ENCODE measurements around the gene PLEKHG4.

PLEKHG4 gene

GRCh38 chr16:67287960-67288359, 8.6 kb downstream of the PLEKHG4 start:
- no peak for DNase-seq

- DNase-seq, result no peak
Observed at GRCh38 chr16:67291461-67291860, 12.1 kb downstream of the PLEKHG4 start.

DNA sequence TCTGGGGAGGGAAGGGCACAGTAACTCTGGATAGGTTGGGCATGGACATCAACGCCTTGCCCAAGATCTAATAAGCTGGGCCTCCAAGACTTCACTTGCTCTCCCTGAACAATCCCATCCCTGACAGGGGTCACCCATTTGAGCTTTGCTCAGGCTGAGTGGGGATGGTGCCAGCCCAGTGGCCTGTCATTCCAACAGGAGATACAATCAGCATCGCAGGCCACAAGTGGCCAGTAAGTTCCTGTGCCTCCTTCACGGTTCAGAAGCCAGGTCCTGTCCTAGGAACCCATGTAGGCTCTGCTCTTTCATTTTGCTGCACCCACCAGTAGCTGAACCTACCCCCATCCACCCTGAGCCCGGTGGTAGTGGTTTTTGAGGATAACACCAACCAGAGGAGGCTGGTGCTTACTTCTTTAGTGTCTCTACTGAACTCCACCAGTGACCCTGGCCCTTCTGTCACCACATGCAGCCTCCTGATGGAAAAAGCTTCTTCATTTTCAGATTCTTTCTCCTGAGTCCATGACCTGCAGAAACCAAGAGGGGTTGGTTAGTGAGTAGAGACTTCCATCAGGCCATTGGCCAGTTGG, 14.9 kb downstream of the PLEKHG4 start:
- no peak for DNase-seq

DNA sequence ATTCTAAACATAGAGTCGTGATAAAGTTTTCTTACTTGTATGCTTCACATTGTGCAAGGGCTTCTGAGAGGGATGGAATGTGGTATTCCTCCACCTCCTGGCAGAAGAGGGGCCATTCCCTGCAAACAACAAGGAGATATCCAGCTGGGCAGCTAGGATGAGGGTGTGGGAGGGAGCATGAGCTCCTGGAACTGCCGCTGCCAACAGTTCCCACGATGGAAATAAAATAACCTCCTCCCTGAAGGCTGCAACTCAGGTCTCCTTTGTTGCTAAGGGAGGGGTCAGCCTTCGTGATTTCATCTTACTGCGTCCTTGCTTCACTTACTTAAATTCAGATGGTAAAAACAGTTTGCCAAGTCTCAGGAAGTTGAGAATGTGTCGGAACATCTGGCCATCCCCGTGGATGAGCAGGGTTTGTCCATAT, 15.6 kb downstream of the PLEKHG4 start:
- no peak for DNase-seq

DNA sequence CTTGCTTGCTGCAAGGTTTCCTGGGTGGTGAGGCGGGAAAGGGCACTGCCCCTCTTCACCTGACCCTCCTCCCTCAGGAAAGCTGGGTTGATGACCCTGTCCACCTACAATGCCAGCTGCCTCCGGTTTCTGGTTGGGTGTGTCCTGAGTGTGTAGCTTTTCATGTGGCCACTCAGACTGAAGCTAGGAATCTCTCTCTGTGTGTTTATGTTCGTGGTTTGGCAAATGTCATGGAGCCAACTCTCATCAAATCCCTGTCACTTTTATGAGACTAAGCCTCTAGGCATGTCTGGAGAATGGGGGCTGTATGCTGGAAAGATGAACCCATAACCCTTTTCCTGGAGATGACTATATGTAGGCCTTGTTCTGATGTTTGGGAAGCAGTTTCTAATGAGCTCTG, 17.1 kb downstream of the PLEKHG4 start:
- DNase-seq, result no peak

DNA sequence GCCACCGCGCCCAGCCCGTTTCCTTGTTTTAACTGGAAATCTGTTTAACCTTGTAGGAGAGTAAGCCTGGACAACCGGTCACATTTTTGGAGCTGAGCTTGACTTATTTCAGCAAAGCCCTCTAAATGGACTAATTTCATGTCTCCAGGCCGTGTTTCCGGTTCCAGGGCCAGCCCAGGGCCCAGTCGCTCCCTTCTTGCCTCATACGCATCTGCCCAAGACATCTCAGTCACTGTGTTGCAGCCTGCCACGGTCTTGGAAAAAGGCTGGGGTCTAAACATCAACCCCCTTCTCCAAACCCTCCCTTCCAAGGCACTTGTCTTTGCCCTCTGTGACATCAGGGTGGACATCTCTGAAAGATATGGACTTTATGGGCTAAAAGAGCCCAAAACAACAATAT, 18.9 kb downstream of the PLEKHG4 start:
- DNase-seq, result no peak

- DNase-seq, result no peak
Observed at GRCh38 chr16:67299269-67299668, 19.9 kb downstream of the PLEKHG4 start.

GRCh38 chr16:67301080-67301782, 21.9 kb downstream of the PLEKHG4 start:
- no peak for DNase-seq

DNA sequence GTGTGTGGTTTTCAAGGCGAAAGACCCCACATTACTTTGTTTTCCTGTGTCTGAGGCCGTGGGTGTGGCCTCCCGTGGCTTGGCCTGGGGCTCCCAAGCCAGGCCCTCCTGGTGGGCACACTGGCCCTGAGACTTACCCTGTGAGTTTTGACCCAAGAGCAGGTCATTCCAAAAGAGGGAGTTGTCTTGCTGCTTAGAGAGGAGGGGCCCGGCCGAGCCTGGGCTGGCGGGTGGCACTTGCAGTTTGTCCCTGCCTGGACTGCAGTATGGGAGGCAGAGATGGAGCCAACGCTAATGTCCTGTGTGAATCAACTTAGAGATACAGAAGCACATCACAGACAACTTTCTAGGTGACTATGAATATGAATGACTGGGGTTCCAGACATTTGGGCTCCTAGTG, 22.7 kb downstream of the PLEKHG4 start:
- DNase-seq, result no peak

DNA sequence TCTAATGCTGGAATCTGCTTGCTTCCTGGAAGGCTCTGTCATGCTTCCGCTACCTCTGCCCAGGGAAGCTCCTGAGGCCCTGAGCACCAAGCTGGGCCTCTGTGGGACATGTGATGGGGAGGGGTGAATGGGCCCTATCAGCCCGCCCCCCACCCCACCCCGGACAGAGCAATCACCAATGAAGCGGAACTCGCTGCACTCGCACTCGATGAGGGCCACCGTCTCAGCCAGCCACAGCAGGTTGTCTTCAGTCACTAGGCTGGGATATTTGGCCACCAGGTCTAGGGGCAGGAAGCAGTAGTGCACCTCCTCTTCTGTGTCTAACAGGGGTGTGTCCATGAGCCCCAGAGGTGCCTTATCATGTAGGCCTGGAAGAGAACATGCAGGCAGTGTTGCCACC, 23.6 kb downstream of the PLEKHG4 start:
- DNase-seq, result no peak

DNA sequence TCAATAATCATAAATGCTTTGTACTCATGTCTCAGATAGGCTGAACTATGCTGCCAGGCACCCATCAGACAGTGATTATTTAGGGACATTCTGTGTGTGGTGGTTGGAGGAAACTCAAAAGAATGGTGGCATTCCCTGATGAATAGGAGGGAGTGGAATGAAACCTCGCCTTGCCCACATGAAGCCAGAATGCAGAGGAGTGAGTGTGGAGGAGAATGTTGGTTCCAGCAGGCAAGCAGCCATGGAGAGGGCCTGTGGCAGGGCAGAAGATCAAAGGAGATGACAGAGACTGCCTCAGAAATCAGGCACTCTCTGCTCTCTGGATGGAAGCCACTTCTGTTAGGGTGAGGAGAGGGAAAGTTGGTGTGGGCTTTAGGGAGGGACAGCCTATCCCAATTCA, 24.7 kb downstream of the PLEKHG4 start:
- no peak for DNase-seq

- no peak for DNase-seq
Observed at GRCh38 chr16:67305216-67306071, 26.1 kb downstream of the PLEKHG4 start.

DNA sequence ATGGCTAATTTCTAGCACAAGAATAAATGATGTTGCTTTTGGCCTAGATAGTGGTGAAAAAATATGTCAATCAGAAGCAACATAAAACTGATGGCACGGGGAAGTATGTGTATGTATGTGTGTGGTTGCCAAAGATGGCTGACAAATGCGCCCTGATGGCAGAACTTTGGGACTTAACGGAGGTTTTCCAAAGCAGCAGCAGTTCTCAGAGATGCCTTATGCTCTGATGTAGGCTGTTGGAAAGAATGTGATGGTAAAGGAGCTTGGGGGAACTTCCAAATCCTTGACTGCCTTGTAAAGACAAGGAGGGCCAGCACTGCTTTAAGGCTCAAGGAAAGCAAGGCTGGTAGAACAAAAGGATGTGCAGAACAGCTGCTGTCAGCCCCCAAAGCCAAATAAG, 31.2 kb downstream of the PLEKHG4 start:
- no peak for DNase-seq

DNA sequence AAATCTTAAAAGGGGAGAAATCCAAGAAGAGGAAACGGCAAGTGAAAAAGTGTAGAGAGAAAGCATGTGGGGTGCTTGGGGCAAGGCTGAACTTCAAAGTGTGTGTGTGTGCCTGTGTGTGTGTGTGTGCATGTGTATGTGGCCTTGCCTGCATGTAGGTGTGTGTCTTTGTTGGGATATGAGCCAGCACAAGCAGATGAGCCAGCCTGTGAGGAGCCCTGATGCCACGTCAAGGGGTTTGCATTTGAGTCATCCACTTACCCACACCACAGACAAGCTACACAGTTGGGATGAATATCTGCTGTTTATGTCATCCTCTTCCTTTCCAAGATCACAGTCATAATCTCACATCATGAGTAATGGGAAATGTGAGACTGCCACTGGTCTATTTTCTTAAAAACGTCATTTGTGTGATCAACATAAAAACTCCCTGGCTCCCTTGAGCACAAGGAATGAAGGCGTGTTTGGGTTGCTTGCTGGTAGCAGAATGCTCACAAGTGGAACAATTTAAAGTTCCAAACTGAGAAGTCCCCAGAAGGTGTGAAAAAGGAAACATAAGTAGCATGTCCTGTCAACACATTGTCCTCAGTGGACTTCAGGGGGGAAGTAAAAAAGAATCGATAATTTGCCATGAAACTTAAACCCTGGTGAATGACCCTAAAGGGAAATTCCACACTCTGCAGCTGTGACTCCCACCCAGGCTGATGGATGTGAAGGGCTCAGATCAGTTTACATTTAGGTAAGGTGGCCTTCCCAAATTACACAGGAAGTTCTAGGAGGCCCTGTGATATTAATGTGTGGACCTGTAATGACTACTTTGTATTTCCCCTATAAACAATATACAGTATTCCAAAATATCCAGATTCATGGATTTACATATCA, 32.5 kb downstream of the PLEKHG4 start:
- DNase-seq, result no peak

DNA sequence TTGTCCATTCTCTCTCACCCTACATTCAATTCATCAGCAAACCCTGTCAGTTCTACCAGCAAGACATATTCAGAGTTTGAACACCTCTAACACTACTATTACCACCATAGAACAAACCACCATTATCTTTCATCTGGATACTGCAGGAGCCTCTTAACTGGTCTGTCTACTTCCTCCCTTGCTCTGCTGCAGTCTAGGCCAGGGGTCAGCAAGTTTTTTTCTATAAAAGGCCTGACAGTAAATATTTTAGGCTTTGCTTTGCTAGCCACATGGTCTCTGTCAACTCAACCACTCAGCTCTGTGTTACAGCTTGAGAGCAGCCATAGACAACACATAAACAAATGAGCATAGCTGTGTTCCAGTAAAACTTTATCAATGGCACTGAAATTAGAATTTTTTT, 33.4 kb downstream of the PLEKHG4 start:
- no peak for DNase-seq

DNA sequence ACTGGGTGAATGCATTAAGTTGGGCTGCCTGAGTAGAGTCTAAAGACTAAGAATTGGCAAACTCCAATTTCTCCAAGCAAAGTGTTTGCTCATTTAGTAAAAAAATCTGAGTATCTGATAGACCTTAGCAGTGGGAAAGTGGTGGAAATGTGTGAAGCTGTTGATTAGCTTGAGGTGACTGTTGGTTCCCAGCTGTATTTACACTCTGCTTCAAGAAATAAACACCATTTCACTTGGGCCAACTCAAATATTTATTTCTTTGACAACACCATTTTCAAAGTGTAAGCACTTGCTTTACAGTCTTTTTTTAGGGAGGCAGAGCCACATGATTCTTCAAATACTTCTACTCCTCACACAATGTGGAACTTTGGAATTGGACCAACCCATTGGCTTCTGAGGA, 38.5 kb downstream of the PLEKHG4 start:
- DNase-seq, result no peak

- no peak for DNase-seq
Observed at GRCh38 chr16:67326115-67326471, 46.8 kb downstream of the PLEKHG4 start.

DNA sequence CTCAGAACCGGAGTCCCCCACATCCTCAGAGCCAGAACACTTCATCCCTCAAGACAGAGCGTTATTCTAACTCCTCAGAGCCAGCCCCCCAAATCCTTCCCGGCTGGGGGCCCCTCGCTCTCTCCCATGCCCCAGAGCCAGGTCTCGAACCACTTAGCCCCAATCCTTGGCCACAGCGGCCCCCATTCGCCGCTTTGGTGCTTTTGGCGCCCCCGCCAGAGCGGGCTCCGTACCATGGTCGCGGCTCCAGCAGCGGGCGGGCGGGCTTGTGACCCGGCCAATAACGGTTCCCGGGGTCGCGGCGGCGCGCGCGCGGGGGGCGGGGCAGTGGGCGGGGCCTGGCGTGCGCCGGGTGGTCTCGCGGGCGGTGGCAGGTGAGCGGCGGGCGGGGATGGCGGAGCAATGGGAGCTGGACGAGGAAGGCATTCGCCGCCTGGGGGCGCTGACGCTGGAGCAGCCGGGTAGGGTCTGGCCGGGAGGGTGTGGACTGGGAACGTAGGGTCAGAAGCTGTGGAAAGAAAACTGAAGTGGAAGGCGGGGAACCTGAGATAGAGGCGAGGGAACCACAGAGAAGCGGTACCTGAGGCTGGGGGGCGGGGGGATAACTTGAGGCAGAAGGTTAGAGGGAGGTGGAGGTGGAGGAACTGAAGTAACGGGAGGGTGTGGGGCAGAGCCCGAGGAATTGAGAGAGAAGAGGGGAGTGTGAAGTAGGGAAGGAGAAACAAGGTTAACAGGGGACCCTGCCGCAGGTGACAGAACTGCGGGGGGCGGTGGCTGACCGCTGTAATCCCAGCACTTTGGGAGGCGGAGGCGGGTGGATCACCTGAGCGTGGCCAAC, 47.4 kb downstream of the PLEKHG4 start, which contains the start of the genes KCTD19 and LRRC36:
Gene KCTD19, minus strand, starts transcription at position 270 of the 838 bp plus-strand sequence. Its CDS starts 34 bp downstream, at position 236.
Gene LRRC36, plus strand, starts transcription at position 344 of the 838 bp plus-strand sequence. Its CDS starts 48 bp downstream, at position 392.
- DNase-seq, result no peak

DNA sequence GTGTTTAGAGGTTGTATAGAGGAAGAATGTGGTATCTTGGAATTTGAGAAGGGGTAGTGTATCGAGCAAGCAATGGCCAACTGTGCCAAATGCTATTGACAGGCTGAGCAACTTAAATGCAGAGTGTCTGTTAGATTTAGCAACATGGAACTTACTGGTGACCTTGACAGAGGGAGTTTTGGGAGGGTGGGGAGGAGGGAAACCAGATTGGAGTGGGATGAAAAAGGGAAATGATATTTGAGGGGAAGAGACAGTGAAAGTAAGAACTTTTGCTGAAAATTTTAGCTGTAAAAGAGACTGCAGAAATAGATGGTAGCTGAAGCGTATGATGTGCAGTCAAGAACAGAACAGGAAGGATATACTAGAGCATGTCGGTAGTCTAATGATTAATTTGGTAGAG, 48.4 kb downstream of the PLEKHG4 start:
- DNase-seq, result no peak

GRCh38 chr16:67329901-67330300, 50.6 kb downstream of the PLEKHG4 start:
- no peak for DNase-seq

GRCh38 chr16:67333315-67333714, 54.0 kb downstream of the PLEKHG4 start:
- DNase-seq, result no peak

DNA sequence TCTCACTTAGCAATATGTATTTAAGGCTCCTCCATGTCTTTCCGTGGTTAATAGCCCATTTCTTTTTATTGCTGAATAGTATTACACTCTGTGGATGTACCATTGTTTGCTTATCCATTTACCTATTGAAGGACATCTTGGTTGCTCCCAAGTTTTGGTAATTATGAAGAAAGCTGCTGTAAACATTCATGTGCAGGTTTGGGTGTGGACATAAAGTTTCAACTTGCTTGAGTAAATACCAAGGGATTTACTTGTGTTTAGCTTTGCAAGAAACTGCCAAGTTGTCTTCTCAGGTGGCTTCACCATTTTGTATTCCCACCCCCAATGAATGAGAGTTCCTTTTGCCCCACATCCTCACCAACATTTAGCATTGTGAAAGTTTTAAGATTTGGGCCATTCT, 56.8 kb downstream of the PLEKHG4 start:
- no peak for DNase-seq

Measured in NCI-H1417 treated with DMSO at 0.1 percent for 48 hours (cell line).